B cell (primary cell): ENCODE data around the gene WDR62. TPM values are rescaled to one million over a fixed set of nuclear protein-coding genes. Genes with fewer than 3 reads are reported as not detected.

Experiments
- ATAC-seq: fragments of 200-7000 bp; cut with Tn5 transposase; one replicate; pipeline ENCODE4 v1.10.0; 2021; ENCODE audit warnings: low read depth, mild to moderate bottlenecking, moderate number of reproducible peaks, moderate library complexity
- CTCF ChIA-PET: fragments of 350-600 bp; sonication (Branson Sonifier 250); formaldehyde crosslinking; loops from one replicate; lab custom pipeline; 2021; ENCODE audit warnings: antibody characterized with exemption, inconsistent platforms; lab: Charles Lee
- POLR2A ChIA-PET: fragments of 350-600 bp; sonication (Branson Sonifier 250); formaldehyde crosslinking; loops from one replicate; lab custom pipeline; 2021; ENCODE audit warnings: antibody characterized with exemption; lab: Charles Lee
- DNase-seq: peaks from one replicate; pipeline ENCODE4 v3.0.0; 2013
- H2AFZ ChIP-seq: 2 replicates; pipeline ENCODE4 v1.6.1; 2012; ENCODE audit warnings: mild to moderate bottlenecking, low read depth, low read length; ENCODE audit not compliant: insufficient read depth, poor library complexity, severe bottlenecking
- H3K27ac ChIP-seq, 2 donors: 1 replicate in 1 of 2; 2 replicates in 1 of 2; pipeline ENCODE4 v1.5.1; 2012 to 2013; ENCODE audit warnings: low read length in 2 of 2, mild to moderate bottlenecking in 2 of 2, moderate library complexity in 1 of 2
- H3K27me3 ChIP-seq, 4 experiments: fragments of 200-600 bp in 1 of 4; sonication (generic) in 1 of 4; replicated peaks in 1 of 4; 1 replicate in 2 of 4; 2 replicates in 2 of 4; pipeline versions ENCODE4 v1.6.1 to v1.7.0; 2013 to 2016; ENCODE audit warnings: low read length in 3 of 4, mild to moderate bottlenecking in 2 of 4, mixed read lengths in 1 of 4, moderate library complexity in 1 of 4; ENCODE audit not compliant: insufficient read depth in 4 of 4, control insufficient read depth in 3 of 4; ENCODE audit errors: control extremely low read depth in 1 of 4
- H3K36me3 ChIP-seq, 2 experiments: replicated peaks in 1 of 2; 1 replicate in 1 of 2; 2 replicates in 1 of 2; pipeline versions ENCODE4 v1.6.1 to v1.7.1; 2013; ENCODE audit warnings: low read length in 1 of 2; ENCODE audit not compliant: insufficient read depth in 2 of 2, control insufficient read depth in 1 of 2; ENCODE audit errors: control extremely low read depth in 1 of 2, extremely low read depth in 1 of 2
- H3K4me1 ChIP-seq, 2 donors: fragments of 200-600 bp in 1 of 2; sonication (generic) in 1 of 2; 1 replicate in 1 of 2; 2 replicates in 1 of 2; pipeline versions ENCODE4 v1.5.1 to v1.6.1; 2013 to 2017; ENCODE audit warnings: low read length in 2 of 2; ENCODE audit not compliant: control insufficient read depth in 2 of 2, insufficient read depth in 2 of 2
- H3K4me2 ChIP-seq: replicated peaks from 2 replicates; pipeline ENCODE3; 2012; ENCODE audit warnings: mild to moderate bottlenecking, low read depth, low read length; ENCODE audit not compliant: poor library complexity, severe bottlenecking
- H3K4me3 ChIP-seq, 5 experiments: fragments of 200-600 bp in 1 of 5; sonication (generic) in 1 of 5; 1 replicate in 3 of 5; 2 replicates in 2 of 5; pipeline versions ENCODE4 v1.5.1 to v1.7.0; 2011 to 2016; ENCODE audit warnings: low read length in 4 of 5, mild to moderate bottlenecking in 4 of 5, low read depth in 2 of 5, control low read depth in 1 of 5, moderate library complexity in 1 of 5; ENCODE audit not compliant: insufficient read depth in 1 of 5; ENCODE audit errors: control extremely low read depth in 1 of 5, extremely low read depth in 1 of 5
- H3K79me2 ChIP-seq: fragments of 200-600 bp; sonication (generic); one replicate; pipeline ENCODE4 v1.6.0; 2016; ENCODE audit warnings: low read length; ENCODE audit not compliant: control insufficient read depth, insufficient read depth
- H3K9ac ChIP-seq: fragments of 200-600 bp; sonication (generic); 2 replicates; pipeline ENCODE4 v1.6.1; 2017; ENCODE audit warnings: mild to moderate bottlenecking, low read length, moderate library complexity
- H3K9me3 ChIP-seq, 3 donors: one replicate each; pipeline versions ENCODE4 v1.6.1 to v1.7.1; 2013; ENCODE audit warnings: low read length in 2 of 3; ENCODE audit not compliant: control insufficient read depth in 2 of 3, insufficient read depth in 1 of 3; ENCODE audit errors: control extremely low read depth in 1 of 3
- H4K20me1 ChIP-seq: 2 replicates; pipeline ENCODE4 v1.6.0; 2012; ENCODE audit warnings: mild to moderate bottlenecking, low read length; ENCODE audit not compliant: insufficient read depth, control insufficient read depth, poor library complexity, severe bottlenecking
- H3K27ac Mint-ChIP-seq: one replicate; pipeline ENCODE4 v1.8.0; 2021; ENCODE audit warnings: mixed read lengths
- H3K27me3 Mint-ChIP-seq: one replicate; pipeline ENCODE4 v1.8.0; 2021; ENCODE audit warnings: mixed read lengths
- H3K4me1 Mint-ChIP-seq: one replicate; pipeline ENCODE4 v1.8.0; 2021; ENCODE audit warnings: mixed read lengths
- H3K4me3 Mint-ChIP-seq: one replicate; pipeline ENCODE4 v1.8.0; 2021; ENCODE audit warnings: mixed read lengths
- H3K9me3 Mint-ChIP-seq: one replicate; pipeline ENCODE4 v1.8.0; 2022; ENCODE audit warnings: mixed read lengths; ENCODE audit not compliant: insufficient read depth
- CTCF ChIP-seq: fragments of 200-600 bp; IDR thresholded peaks from one replicate; pipeline ENCODE4 v1.8.0; 2022; ENCODE audit warnings: antibody characterized with exemption, mild to moderate bottlenecking
- EZH2 ChIP-seq: IDR thresholded peaks from 2 replicates; pipeline ENCODE4 v1.6.1; 2012; ENCODE audit warnings: borderline replicate concordance, low read depth, mild to moderate bottlenecking, moderate library complexity, low read length; ENCODE audit not compliant: insufficient read depth, poor library complexity, severe bottlenecking
- WGBS: methylation state at CpG from one replicate; pipeline ENCODE4 v1.1.5; 2013; ENCODE audit warnings: missing lambda C conversion rate; ENCODE audit not compliant: insufficient coverage; 5-methylcytosine and 5-hydroxymethylcytosine counted together
- intact Hi-C: fragments of 100-400 bp; cut with micrococcal nuclease; formaldehyde crosslinking; loops from one replicate; pipeline ENCODE4 v1.10.0; 2022
- polyA plus RNA-seq: library from polyadenylated mRNA; depleted of rRNA; stranded (reverse); fragments of >200 nt; gene quantifications from 2 replicates; pipeline ENCODE4 v1.2.3, GENCODE V29; 2012
- total RNA-seq, 2 donors: library from RNA; stranded (reverse); fragments of 120-200 nt in 1 of 2; gene quantifications; 1 replicate in 1 of 2; 2 replicates in 1 of 2; pipeline versions ENCODE4 v1.2.3 to v1.2.4, GENCODE V29; 2013 to 2022

Gene WDR62
- total and polyA plus RNA-seq, 2 donors (not counting 1 experiment from before 2014, with no cell fraction given), result 1.8 to 1.9 TPM

- ATAC-seq (no peak), DNase-seq (no peak)
- H3K4me3 ChIP-seq, result no peak overlapping the region
- POLR2A ChIA-PET, result no interaction called here
- Mint-ChIP-seq H3K4me1 (peaks cover 4% of the 10 kb centered on the region), H3K9me3 (no peaks in the 10 kb centered on the region), H3K27ac (no peak overlapping the region), H3K27me3 (no peaks in the 10 kb centered on the region), H3K4me3 (no peak overlapping the region)
- no peak overlapping the region for H3K4me2 ChIP-seq
- peaks cover 0 to 6% (median 0%) of the 10 kb centered on the region in 4 experiments for H3K27me3 ChIP-seq
- H3K4me1 ChIP-seq, result peaks cover 5% of the 10 kb centered on the region in 2 donors
- no peak overlapping the region for H3K9ac ChIP-seq
- TF ChIP-seq EZH2, result no peak
- CTCF ChIA-PET, result no interaction called here
- H3K9me3 ChIP-seq, result no peaks in the 10 kb centered on the region
- no peaks in the 10 kb centered on the region for H4K20me1 ChIP-seq
- no peak overlapping the region for H3K27ac ChIP-seq
- no peaks in the 10 kb centered on the region for H3K79me2 ChIP-seq
- intact Hi-C loops, result no loop called here
- no peak overlapping the region for H2AFZ ChIP-seq
- peaks cover 0 to 3% of the 10 kb centered on the region in 2 experiments for H3K36me3 ChIP-seq
- WGBS, result 100% methylated on average over 5 of the region's 6 CpGs
Observed at GRCh38 chr19:36027696-36028095, 27.0 kb upstream of the WDR62 start.

- no peak overlapping the region for H3K4me2 ChIP-seq
- ATAC-seq, result no peak
- no peaks in the 10 kb centered on the region for H3K79me2 ChIP-seq
- ChIA-PET CTCF (no interaction called here), POLR2A (no interaction called here)
- H3K9ac ChIP-seq, result no peak overlapping the region
- H4K20me1 ChIP-seq, result no peaks in the 10 kb centered on the region
- no peak overlapping the region for H3K27ac ChIP-seq
- peaks cover 9 to 10% of the 10 kb centered on the region in 2 donors for H3K4me1 ChIP-seq
- no peak overlapping the region for H3K4me3 ChIP-seq
- no peak for DNase-seq
- H2AFZ ChIP-seq, result no peak overlapping the region
- H3K4me3 Mint-ChIP-seq, result no peak overlapping the region
- peaks cover 8% of the 10 kb centered on the region for H3K4me1 Mint-ChIP-seq
- TF ChIP-seq CTCF (no peak), EZH2 (no peak)
- no peaks in the 10 kb centered on the region for H3K9me3 ChIP-seq
- H3K36me3 ChIP-seq, result peaks cover 0 to 3% of the 10 kb centered on the region in 2 experiments
- no peaks in the 10 kb centered on the region for H3K27me3 Mint-ChIP-seq
- intact Hi-C loops, result no loop called here
- H3K9me3 Mint-ChIP-seq, result no peaks in the 10 kb centered on the region
- 93% methylated on average over 8 of the region's 10 CpGs for whole genome bisulfite sequencing
- H3K27me3 ChIP-seq, result peaks cover 0 to 10% (median 0%) of the 10 kb centered on the region in 4 experiments
- H3K27ac Mint-ChIP-seq, result no peak overlapping the region
Observed at GRCh38 chr19:36028313-36029041, 26.2 kb upstream of the WDR62 start.
